GM18873 (cell line): ENCODE results near the gene HRC.
"Not testable (repeated sequence)": the region's sequence is repeated elsewhere in the genome, so short reads cannot be mapped to it uniquely, and the experiment has no call there.

Experiments used
- ATAC-seq: cut with Tn5 transposase; IDR thresholded peaks from one replicate; pipeline ENCODE4 v1.9.1; 2021; ENCODE audit warnings: mild to moderate bottlenecking, moderate library complexity, moderate number of reproducible peaks; ENCODE audit not compliant: unreplicated experiment, low FRiP score

HRC gene

GRCh38 chr19:49155005-49155819, at the start of gene HRC:
Gene HRC, minus strand, starts transcription at chr19:49155396. Its CDS starts 159 bp downstream, at chr19:49155237.
- ATAC-seq, result no peak

DNA sequence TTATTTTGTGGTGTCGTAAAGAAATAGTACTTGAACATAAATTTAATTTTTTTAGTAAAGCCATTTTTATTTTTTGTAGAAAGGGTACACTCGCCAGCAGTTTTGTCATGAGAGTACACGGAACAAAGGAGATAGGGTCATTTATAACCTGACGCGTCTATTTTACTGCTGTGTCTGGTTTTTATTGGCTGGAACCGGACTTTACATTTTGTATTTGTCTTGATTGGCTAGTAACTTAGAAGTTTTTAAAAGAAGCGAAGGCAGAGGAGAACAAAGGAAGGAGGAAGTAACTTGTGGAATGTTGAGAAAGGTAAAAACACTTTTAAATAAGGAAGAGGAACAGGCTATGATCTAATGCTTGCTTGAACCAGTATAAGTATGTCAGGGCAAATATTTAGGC, 45.8 kb upstream of the HRC start:
- no peak for ATAC-seq

- no peak for ATAC-seq
Measured at GRCh38 chr19:49200238-49200862, 45.2 kb upstream of the HRC start.

GRCh38 chr19:49196527-49197240, 41.5 kb upstream of the HRC start:
- no peak for ATAC-seq

GRCh38 chr19:49194408-49194807, 39.2 kb upstream of the HRC start:
- no peak for ATAC-seq

DNA sequence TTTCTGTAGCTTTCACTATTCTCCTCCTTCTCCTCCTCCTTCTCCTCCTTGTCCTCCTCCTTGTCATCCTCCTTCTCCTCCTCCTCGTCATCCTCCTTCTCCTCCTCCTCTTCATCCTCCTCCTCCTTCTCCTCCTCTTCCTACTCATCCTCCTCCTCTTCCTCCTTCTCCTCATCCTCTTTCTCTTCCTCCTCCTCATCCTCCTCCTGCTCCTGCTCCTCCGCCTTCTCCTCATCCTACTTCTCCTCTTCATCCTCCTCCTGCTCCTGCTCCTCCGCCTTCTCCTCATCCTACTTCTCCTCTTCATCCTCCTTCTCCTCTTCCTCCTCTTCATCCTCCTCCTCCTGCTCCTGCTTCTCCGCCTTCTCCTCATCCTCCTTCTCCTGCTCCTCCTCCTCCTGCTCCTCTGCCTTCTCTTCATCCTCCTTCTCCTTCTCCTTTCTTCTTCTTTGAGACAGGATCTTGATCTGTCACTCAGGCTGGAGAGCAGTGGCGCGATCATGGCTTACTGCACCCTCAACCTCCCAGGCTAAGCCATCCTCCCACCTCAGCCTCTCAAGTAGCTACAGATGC, 38.7 kb upstream of the HRC start:
- no peak for ATAC-seq

DNA sequence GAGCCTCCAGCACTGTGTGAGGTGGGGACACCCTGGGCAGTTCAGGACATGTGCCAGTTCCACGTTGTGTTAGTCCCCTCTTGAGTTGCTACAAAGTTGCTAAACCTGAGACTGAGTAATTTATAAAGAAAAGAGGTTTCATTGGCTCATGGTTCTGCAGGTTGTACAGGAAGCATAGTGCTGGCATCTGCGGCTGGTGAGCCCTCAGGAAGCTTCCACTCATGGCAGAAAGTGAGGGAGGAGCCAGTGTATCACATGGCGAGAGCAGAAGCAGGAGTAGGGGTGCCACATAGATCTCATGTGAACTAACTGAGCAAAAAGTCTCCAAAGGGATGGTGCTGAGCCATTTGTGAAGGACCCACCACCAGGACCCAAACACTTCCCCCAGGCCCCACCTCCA, 35.6 kb upstream of the HRC start:
- ATAC-seq, result no peak

DNA sequence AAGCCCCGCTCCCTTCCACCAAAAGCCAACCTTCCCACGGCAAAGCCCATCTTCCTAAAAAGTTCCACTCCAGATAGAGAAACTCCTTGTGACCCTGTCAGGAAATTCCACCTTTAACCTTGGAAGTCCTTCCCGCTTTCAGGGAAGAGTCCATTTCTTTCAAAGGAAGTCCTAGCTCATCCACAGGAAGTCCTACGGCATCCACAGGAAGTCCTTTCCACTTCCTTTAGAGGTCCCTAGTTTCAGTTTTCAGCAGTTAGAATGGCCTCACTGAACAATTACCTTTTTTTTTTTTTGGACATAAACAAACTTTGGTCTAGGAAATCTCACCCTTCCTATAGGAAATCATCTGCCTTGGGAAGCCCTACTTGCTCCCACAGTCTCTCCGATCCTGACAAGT, 34.1 kb upstream of the HRC start:
- ATAC-seq, result no peak

DNA sequence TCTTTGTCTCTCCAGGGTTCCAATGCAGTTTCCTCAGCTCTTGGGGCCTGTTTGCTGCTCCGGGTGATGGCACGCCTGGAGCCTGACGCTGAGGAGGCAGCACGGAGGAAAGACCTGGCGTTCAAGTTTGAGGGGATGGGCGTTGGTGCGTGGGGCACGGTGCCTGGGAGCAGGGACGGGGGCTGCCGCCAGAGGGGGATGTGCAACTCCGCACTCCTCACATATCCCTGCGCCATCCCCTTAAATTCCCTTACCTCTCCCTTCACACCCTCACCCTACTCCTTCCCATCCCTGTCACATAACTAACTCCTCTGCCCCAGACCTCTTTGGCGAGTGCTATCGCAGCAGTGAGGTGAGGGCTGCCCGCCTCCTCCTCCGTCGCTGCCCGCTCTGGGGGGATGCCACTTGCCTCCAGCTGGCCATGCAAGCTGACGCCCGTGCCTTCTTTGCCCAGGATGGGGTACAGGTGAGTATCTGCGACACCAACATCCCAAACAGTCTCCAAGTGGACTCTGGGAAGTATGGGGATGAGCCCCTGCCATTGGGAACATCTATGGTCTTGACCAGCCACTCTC, 33.5 kb upstream of the HRC start:
- ATAC-seq, result no peak

DNA sequence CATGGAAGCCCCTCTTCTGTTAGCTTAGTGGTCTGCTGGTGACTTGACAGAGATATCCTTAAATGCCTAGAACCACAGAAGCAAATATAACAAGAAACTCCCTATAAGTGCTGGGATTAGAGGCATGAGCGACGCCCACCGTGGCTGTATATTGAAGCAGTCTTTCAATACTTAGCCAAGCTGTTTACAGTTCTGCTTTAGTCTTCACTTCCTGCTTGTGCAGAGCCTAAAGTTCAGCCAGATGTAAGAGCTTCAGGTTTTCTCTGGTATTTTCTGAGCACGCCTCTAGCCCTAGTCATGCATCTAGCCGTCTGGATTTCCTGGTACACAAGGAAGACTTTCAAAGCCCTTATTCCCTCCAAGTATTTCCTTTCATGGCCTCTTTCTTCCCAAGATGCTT, 30.9 kb upstream of the HRC start:
- no peak for ATAC-seq

DNA sequence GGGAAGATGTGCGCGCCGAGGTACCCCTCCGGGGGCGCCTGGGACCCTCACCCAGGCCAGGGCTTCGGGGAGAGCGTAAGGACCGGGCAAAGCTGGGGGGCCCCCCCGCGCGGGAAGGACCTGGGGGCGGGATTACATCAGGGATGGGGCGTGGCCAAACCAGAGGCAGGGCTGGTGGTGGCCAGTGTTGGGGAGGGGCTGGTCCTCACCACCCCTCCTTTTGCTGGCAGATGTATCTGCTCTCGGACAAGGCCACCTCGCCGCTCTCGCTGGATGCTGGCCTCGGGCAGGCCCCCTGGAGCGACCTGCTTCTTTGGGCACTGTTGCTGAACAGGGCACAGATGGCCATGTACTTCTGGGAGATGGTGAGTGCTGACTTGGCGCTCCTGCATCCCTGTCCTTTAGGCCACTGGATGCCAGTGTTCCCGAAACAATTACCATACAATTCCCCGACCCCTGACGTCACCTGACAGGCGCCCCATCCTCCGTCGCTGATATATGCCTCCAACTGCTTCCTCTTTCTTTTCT, 27.7 kb upstream of the HRC start:
- ATAC-seq, result no peak

GRCh38 chr19:49182010-49182847, 27.0 kb upstream of the HRC start:
- not testable (repeated sequence) for ATAC-seq

GRCh38 chr19:49180659-49181058, 25.5 kb upstream of the HRC start:
- no peak for ATAC-seq

GRCh38 chr19:49173198-49173597, 18.0 kb upstream of the HRC start:
- ATAC-seq, result no peak

- no peak for ATAC-seq
Measured at GRCh38 chr19:49168421-49168820, 13.2 kb upstream of the HRC start.

DNA sequence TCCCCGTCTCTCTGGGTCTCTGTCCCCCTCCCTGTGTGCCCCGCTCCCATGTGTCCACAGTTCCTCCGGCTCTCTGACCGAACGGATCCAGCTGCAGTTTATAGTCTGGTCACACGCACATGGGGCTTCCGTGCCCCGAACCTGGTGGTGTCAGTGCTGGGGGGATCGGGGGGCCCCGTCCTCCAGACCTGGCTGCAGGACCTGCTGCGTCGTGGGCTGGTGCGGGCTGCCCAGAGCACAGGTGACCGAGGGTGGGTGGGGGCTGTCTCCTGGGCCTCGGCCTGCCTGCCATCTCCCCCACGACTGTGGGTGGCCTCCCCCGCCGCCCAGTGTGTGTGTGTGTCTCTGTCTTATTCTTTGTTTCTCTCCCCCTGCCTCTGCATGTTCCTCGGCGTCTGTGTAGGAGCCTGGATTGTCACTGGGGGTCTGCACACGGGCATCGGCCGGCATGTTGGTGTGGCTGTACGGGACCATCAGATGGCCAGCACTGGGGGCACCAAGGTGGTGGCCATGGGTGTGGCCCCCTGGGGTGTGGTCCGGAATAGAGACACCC, 12.7 kb upstream of the HRC start:
- no peak for ATAC-seq

DNA sequence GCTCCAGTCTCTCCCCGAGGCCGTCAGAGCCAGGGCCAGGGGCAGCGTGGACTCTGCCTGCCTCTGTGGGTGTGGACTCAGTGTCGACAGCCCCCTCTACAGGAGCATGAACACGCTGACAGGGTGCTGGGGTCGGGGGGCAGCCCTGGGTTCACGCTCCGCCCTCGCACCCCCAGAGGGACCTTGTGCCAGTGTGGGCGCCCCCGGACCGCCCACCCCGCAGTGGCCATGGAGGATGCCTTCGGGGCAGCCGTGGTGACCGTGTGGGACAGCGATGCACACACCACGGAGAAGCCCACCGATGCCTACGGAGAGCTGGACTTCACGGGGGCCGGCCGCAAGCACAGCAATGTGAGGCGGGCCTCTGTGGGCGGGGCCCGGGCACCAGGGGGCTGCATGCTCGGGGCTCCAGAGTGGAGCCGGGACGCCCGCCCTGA, 10.7 kb upstream of the HRC start:
- no peak for ATAC-seq

- no peak for ATAC-seq
Measured at GRCh38 chr19:49165111-49165750, 10.0 kb upstream of the HRC start.

GRCh38 chr19:49161987-49162386, 6.8 kb upstream of the HRC start:
- ATAC-seq, result no peak
